H9 (cell line): ENCODE data around the gene GFRA1. TPM values are rescaled to one million over a fixed set of nuclear protein-coding genes. Genes with fewer than 3 reads are reported as not detected.
A peak's percentile ranks its signal among the peaks of the same experiment; 100 is the strongest.

Experiments
- DNase-seq: peaks from one replicate; pipeline ENCODE4 v3.0.0-alpha.2; 2017
- H2AFZ ChIP-seq: one replicate; pipeline ENCODE4 v1.6.1; 2013; ENCODE audit warnings: mild to moderate bottlenecking, low read length, control low read depth, moderate library complexity
- H2AK5ac ChIP-seq: 2 replicates; pipeline ENCODE4 v1.6.1; 2013; ENCODE audit warnings: low read length, control low read depth, mixed read lengths; ENCODE audit not compliant: insufficient read length
- H2BK120ac ChIP-seq: one replicate; pipeline ENCODE4 v1.6.1; 2013; ENCODE audit warnings: low read depth, mild to moderate bottlenecking, low read length, control low read depth, inconsistent platforms; ENCODE audit not compliant: poor library complexity, severe bottlenecking
- H2BK12ac ChIP-seq: 2 replicates; pipeline ENCODE4 v1.6.1; 2013; ENCODE audit warnings: low read length, control low read depth, mixed read lengths, low read depth; ENCODE audit not compliant: insufficient read length
- H2BK15ac ChIP-seq: 2 replicates; pipeline ENCODE4 v1.6.1; 2013; ENCODE audit warnings: low read depth, low read length, control low read depth
- H2BK20ac ChIP-seq: one replicate; pipeline ENCODE4 v1.6.1; 2013; ENCODE audit warnings: low read depth, mild to moderate bottlenecking, low read length, control low read depth, inconsistent platforms; ENCODE audit not compliant: poor library complexity, severe bottlenecking
- H2BK5ac ChIP-seq: 2 replicates; pipeline ENCODE4 v1.6.1; 2013; ENCODE audit warnings: low read length, control low read depth, mixed read lengths; ENCODE audit not compliant: insufficient read length
- H3K14ac ChIP-seq: 2 replicates; pipeline ENCODE4 v1.6.1; 2013; ENCODE audit warnings: low read length, control low read depth; ENCODE audit not compliant: insufficient read depth
- H3K18ac ChIP-seq: 2 replicates; pipeline ENCODE4 v1.6.1; 2013; ENCODE audit warnings: low read depth, mild to moderate bottlenecking, mixed read lengths, low read length, control low read depth; ENCODE audit not compliant: insufficient read length
- H3K23ac ChIP-seq: 2 replicates; pipeline ENCODE4 v1.6.1; 2013; ENCODE audit warnings: low read length, control low read depth, mixed read lengths, low read depth; ENCODE audit not compliant: insufficient read length
- H3K23me2 ChIP-seq: 2 replicates; pipeline ENCODE4 v1.6.1; 2013; ENCODE audit warnings: low read depth, mild to moderate bottlenecking, mixed read lengths, low read length, control low read depth; ENCODE audit not compliant: insufficient read length, poor library complexity, severe bottlenecking
- H3K27ac ChIP-seq: 2 replicates; pipeline ENCODE4 v1.5.1; 2013; ENCODE audit warnings: low read length, control low read depth, mixed read lengths, low read depth; ENCODE audit not compliant: insufficient read length
- H3K27me3 ChIP-seq: 2 replicates; pipeline ENCODE4 v1.6.1; 2013; ENCODE audit warnings: low read length, control low read depth, inconsistent platforms; ENCODE audit not compliant: insufficient read depth
- H3K4ac ChIP-seq: 2 replicates; pipeline ENCODE4 v1.6.1; 2013; ENCODE audit warnings: low read depth, mild to moderate bottlenecking, control low read depth, inconsistent platforms, low read length, moderate library complexity
- H3K4me1 ChIP-seq: 2 replicates; pipeline ENCODE4 v1.6.1; 2013; ENCODE audit warnings: low read length, control low read depth, inconsistent platforms; ENCODE audit not compliant: insufficient read depth
- H3K4me2 ChIP-seq: 2 replicates; pipeline ENCODE4 v1.6.1; 2013; ENCODE audit warnings: low read length, control low read depth, mixed read lengths; ENCODE audit not compliant: insufficient read length, insufficient read depth
- H3K56ac ChIP-seq: 2 replicates; pipeline ENCODE4 v1.6.1; 2013; ENCODE audit warnings: low read depth, mild to moderate bottlenecking, mixed read lengths, low read length, control low read depth; ENCODE audit not compliant: insufficient read length
- H3K79me1 ChIP-seq: 2 replicates; pipeline ENCODE4 v1.6.1; 2013; ENCODE audit warnings: low read depth, mild to moderate bottlenecking, moderate library complexity, low read length, control low read depth, inconsistent platforms; ENCODE audit not compliant: insufficient read depth, poor library complexity, severe bottlenecking
- H3K79me2 ChIP-seq: 2 replicates; pipeline ENCODE4 v1.6.1; 2013; ENCODE audit warnings: low read length, control low read depth, inconsistent platforms; ENCODE audit not compliant: insufficient read depth
- H3K9ac ChIP-seq: 2 replicates; pipeline ENCODE4 v1.6.1; 2013; ENCODE audit warnings: low read length, control low read depth, mixed read lengths; ENCODE audit not compliant: insufficient read length; ENCODE audit errors: extremely low read depth
- H3K9me3 ChIP-seq: one replicate; pipeline ENCODE4 v1.6.1; 2013; ENCODE audit warnings: low read depth, low read length, inconsistent platforms; ENCODE audit not compliant: control insufficient read depth
- H3T11ph ChIP-seq: one replicate; pipeline ENCODE4 v1.6.1; 2013; ENCODE audit warnings: mild to moderate bottlenecking, low read length, control low read depth, inconsistent platforms
- H4K20me1 ChIP-seq: one replicate; pipeline ENCODE4 v1.6.1; 2013; ENCODE audit not compliant: control insufficient read depth, insufficient read length, insufficient read depth
- H4K5ac ChIP-seq: 2 replicates; pipeline ENCODE4 v1.6.1; 2013; ENCODE audit warnings: low read depth, mild to moderate bottlenecking, mixed read lengths, low read length, control low read depth; ENCODE audit not compliant: insufficient read length
- H4K8ac ChIP-seq: replicated peaks from 2 replicates; pipeline ENCODE4 v1.6.1; 2013; ENCODE audit warnings: low read length, control low read depth, mixed read lengths, low read depth; ENCODE audit not compliant: insufficient read length
- H4K91ac ChIP-seq: 2 replicates; pipeline ENCODE4 v1.6.1; 2013; ENCODE audit warnings: low read depth, mild to moderate bottlenecking, moderate library complexity, mixed read lengths, low read length, control low read depth; ENCODE audit not compliant: insufficient read length
- H3K27ac Mint-ChIP-seq, 3 experiments: 2 replicates in 2 of 3; 3 replicates in 1 of 3; pipeline ENCODE4 v1.8.0; 2020 to 2021; ENCODE audit warnings: mixed read lengths in 3 of 3, mild to moderate bottlenecking in 1 of 3, moderate library complexity in 1 of 3
- H3K27me3 Mint-ChIP-seq: 2 replicates; pipeline ENCODE4 v1.8.0; 2021; ENCODE audit warnings: low read depth, mild to moderate bottlenecking, moderate library complexity, mixed read lengths
- H3K36me3 Mint-ChIP-seq, 3 experiments: 2 replicates in 2 of 3; 3 replicates in 1 of 3; pipeline ENCODE4 v1.8.0; 2020 to 2021; ENCODE audit warnings: low read depth in 3 of 3, mixed read lengths in 3 of 3; ENCODE audit not compliant: insufficient read depth in 1 of 3
- H3K4me1 Mint-ChIP-seq, 2 experiments: 2 replicates each; pipeline ENCODE4 v1.8.0; 2020; ENCODE audit warnings: mixed read lengths in 2 of 2
- H3K4me3 Mint-ChIP-seq, 2 experiments: 2 replicates in 1 of 2; 3 replicates in 1 of 2; pipeline ENCODE4 v1.8.0; 2020 to 2021; ENCODE audit warnings: mild to moderate bottlenecking in 2 of 2, mixed read lengths in 2 of 2, moderate library complexity in 1 of 2
- H3K9me3 Mint-ChIP-seq, 2 experiments: 2 replicates in 1 of 2; 3 replicates in 1 of 2; pipeline ENCODE4 v1.8.0; 2020; ENCODE audit warnings: mild to moderate bottlenecking in 2 of 2, mixed read lengths in 2 of 2, moderate library complexity in 1 of 2
- CTCF ChIP-seq: fragments of 200-600 bp; sonication (generic); conservative IDR thresholded peaks from 3 replicates; pipeline ENCODE4 v1.8.0; 2021; ENCODE audit warnings: antibody characterized with exemption, mild to moderate bottlenecking
- WGBS: extraction: QIAGEN DNeasy Blood & Tissue Kit; methylation state at CpG from one replicate; pipeline ENCODE4 v1.1.7; 2013; ENCODE audit warnings: missing lambda C conversion rate, low lambda C conversion rate, mixed read lengths; ENCODE audit not compliant: insufficient read length; ENCODE audit errors: extremely low coverage; 5-methylcytosine and 5-hydroxymethylcytosine counted together
- total RNA-seq: library from RNA; stranded (reverse); gene quantifications from 2 replicates; pipeline ENCODE4 v1.2.1, GENCODE V29; 2021

Gene GFRA1
- total RNA-seq, 1 experiment from 2014 or later, result 0.24 TPM

GRCh38 chr10:116195039-116195438, 78.0 kb downstream of the GFRA1 start:
- Histone ChIP-seq H4K91ac (no peak overlapping the region), H2BK20ac (no peak overlapping the region), H2BK5ac (no peak overlapping the region), H3K4ac (no peak overlapping the region), H3K27me3 (no peaks in the 10 kb centered on the region), H3T11ph (no peak overlapping the region), H3K18ac (no peak overlapping the region), H4K8ac (no peak overlapping the region), H3K23me2 (no peaks in the 10 kb centered on the region), H2BK15ac (no peak overlapping the region), H3K9ac (no peak overlapping the region), H2BK12ac (no peak overlapping the region), H3K79me2 (no peaks in the 10 kb centered on the region), H3K4me2 (no peak overlapping the region), H3K9me3 (no peaks in the 10 kb centered on the region), H4K20me1 (no peaks in the 10 kb centered on the region), H3K56ac (no peak overlapping the region), H2BK120ac (no peak overlapping the region), H3K79me1 (no peaks in the 10 kb centered on the region), H3K27ac (no peak overlapping the region), H4K5ac (no peak overlapping the region), H2AK5ac (no peak overlapping the region), H3K23ac (no peak overlapping the region), H3K14ac (no peak overlapping the region), H2AFZ (no peak overlapping the region), H3K4me1 (no peaks in the 10 kb centered on the region)
- Mint-ChIP-seq H3K4me1 (peaks cover 32 to 35% of the 10 kb centered on the region in 2 experiments), H3K27ac (peak overlapping the region in 1 of 3 experiments; percentile 52; a peak in 1 of 7 replicates), H3K27me3 (peaks cover 3% of the 10 kb centered on the region), H3K4me3 (no peak overlapping the region), H3K9me3 (peaks cover 14% of the 10 kb centered on the region in 2 experiments), H3K36me3 (peaks cover 2 to 14% (median 5%) of the 10 kb centered on the region in 3 experiments; a peak in 6 of 7 replicates)
- TF ChIP-seq CTCF, result no peak
- DNase-seq, result no peak
- no CpG with 5 or more reads among the region's 2 CpGs for WGBS
